CD4-positive, alpha-beta T cell (primary cell): Measurements from ENCODE around the gene HDAC7. TPM values are rescaled to one million over a fixed set of nuclear protein-coding genes. Genes with fewer than 3 reads are reported as not detected.
A peak's percentile ranks its signal among the peaks of the same experiment; 100 is the strongest.

Experiments
- ATAC-seq: fragments of 200-7000 bp; cut with Tn5 transposase; one replicate; pipeline ENCODE4 v1.10.0; 2022; ENCODE audit warnings: mild to moderate bottlenecking; ENCODE audit not compliant: poor library complexity
- CTCF ChIA-PET: fragments of 350-600 bp; sonication (Branson Sonifier 250); formaldehyde crosslinking; loops from one replicate; lab custom pipeline; 2021; ENCODE audit warnings: antibody characterized with exemption, inconsistent platforms; lab: Charles Lee
- POLR2A ChIA-PET: fragments of 350-600 bp; sonication (Branson Sonifier 250); formaldehyde crosslinking; loops from one replicate; lab custom pipeline; 2021; ENCODE audit warnings: antibody characterized with exemption, inconsistent platforms; lab: Charles Lee
- DNase-seq, 14 experiments: peaks; one replicate each; pipeline ENCODE4 v3.0.0-alpha.2; 2013 to 2020; ENCODE audit warnings: mixed read lengths in 2 of 14
- H3K27ac ChIP-seq, 2 donors: one replicate each; pipeline versions ENCODE4 v1.5.1 to v1.7.0; 2013; ENCODE audit warnings: low read length in 2 of 2, low read depth in 1 of 2, mild to moderate bottlenecking in 1 of 2
- H3K27me3 ChIP-seq, 2 experiments: 1 replicate in 1 of 2; 2 replicates in 1 of 2; pipeline versions ENCODE4 v1.6.1 to v1.7.0; 2013; ENCODE audit warnings: low read length in 2 of 2, control low read depth in 1 of 2, mild to moderate bottlenecking in 1 of 2, moderate library complexity in 1 of 2; ENCODE audit not compliant: insufficient read depth in 2 of 2, control insufficient read depth in 1 of 2
- H3K36me3 ChIP-seq: one replicate; pipeline ENCODE4 v1.6.1; 2013; ENCODE audit warnings: low read length, control low read depth; ENCODE audit not compliant: insufficient read depth
- H3K4me1 ChIP-seq: one replicate; pipeline ENCODE4 v1.6.1; 2013; ENCODE audit warnings: low read length, control low read depth; ENCODE audit not compliant: insufficient read depth
- H3K4me3 ChIP-seq: one replicate; pipeline ENCODE4 v1.5.1; 2013; ENCODE audit warnings: mild to moderate bottlenecking, low read length, moderate library complexity
- H3K9me3 ChIP-seq, 2 experiments: 1 replicate in 1 of 2; 2 replicates in 1 of 2; pipeline versions ENCODE4 v1.6.1 to v1.7.0; 2013; ENCODE audit warnings: low read length in 2 of 2, mild to moderate bottlenecking in 2 of 2, control low read depth in 1 of 2, moderate library complexity in 1 of 2; ENCODE audit not compliant: control insufficient read depth in 1 of 2, insufficient read depth in 1 of 2
- H3K27ac Mint-ChIP-seq: one replicate; pipeline ENCODE4 v1.8.0; 2020; ENCODE audit warnings: mixed read lengths
- H3K27me3 Mint-ChIP-seq: one replicate; pipeline ENCODE4 v1.8.0; 2021; ENCODE audit warnings: mixed read lengths
- H3K36me3 Mint-ChIP-seq: one replicate; pipeline ENCODE4 v1.8.0; 2021; ENCODE audit warnings: low read depth, mixed read lengths
- H3K4me1 Mint-ChIP-seq: one replicate; pipeline ENCODE4 v1.8.0; 2021; ENCODE audit warnings: low read depth, mixed read lengths
- H3K4me3 Mint-ChIP-seq: one replicate; pipeline ENCODE4 v1.8.0; 2020; ENCODE audit warnings: mild to moderate bottlenecking, mixed read lengths
- H3K9me3 Mint-ChIP-seq: one replicate; pipeline ENCODE4 v1.8.0; 2020; ENCODE audit warnings: mixed read lengths
- intact Hi-C, 2 experiments: fragments of 100-400 bp; cut with DNase I in 1 of 2; cut with micrococcal nuclease in 1 of 2; formaldehyde crosslinking; loops; one replicate each; pipeline versions ENCODE4 v1.15.1 to v1.9.0; 2023 to 2025; cut with DNase I, micrococcal nuclease
- total RNA-seq, 174 experiments: library from RNA in 2 of 174; stranded (reverse) in 2 of 174; gene quantifications; one replicate each; pipeline ENCODE4 v1.2.3 and lab custom pipeline; 2021 to 2026
- TF ChIP-seq, protein P1 (sequence below): fragments of 200-600 bp; IDR thresholded peaks from one replicate; pipeline ENCODE4 v1.8.0; 2022; ENCODE audit warnings: antibody characterized with exemption, mild to moderate bottlenecking

Gene HDAC7
- total RNA-seq, 2 experiments from 2014 or later: 116 to 122 TPM

DNA sequence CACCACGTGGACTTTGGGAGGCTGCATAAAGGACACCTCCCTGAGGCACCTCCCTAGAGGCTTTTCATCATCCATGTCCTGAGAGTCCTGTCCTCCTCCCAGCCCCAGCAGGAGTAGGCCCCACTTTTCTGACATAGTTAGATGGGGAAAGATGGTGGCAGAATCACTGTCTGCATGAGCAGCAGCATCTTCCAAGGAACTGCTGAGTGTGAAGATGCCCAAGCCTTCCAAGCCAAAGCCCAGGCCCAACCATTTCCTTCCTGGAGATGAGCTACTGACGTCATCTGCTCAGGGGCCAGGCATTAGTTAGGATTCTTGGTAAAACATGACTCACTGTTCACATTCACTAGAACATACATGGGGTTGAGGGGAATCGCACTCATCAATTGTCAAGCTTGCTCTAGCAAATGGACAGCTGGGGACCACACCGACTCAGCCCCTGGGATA lies 47.8 kb upstream of the HDAC7 start:
- CTCF ChIA-PET: no interaction called here
- ATAC-seq: no peak
- DNase-seq: peak in 1 of 14 experiments; percentile 19
- TF ChIP-seq, protein P1, sequence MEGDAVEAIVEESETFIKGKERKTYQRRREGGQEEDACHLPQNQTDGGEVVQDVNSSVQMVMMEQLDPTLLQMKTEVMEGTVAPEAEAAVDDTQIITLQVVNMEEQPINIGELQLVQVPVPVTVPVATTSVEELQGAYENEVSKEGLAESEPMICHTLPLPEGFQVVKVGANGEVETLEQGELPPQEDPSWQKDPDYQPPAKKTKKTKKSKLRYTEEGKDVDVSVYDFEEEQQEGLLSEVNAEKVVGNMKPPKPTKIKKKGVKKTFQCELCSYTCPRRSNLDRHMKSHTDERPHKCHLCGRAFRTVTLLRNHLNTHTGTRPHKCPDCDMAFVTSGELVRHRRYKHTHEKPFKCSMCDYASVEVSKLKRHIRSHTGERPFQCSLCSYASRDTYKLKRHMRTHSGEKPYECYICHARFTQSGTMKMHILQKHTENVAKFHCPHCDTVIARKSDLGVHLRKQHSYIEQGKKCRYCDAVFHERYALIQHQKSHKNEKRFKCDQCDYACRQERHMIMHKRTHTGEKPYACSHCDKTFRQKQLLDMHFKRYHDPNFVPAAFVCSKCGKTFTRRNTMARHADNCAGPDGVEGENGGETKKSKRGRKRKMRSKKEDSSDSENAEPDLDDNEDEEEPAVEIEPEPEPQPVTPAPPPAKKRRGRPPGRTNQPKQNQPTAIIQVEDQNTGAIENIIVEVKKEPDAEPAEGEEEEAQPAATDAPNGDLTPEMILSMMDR: no peak
- POLR2A ChIA-PET: interaction anchor here (1.8 kb wide), 1 partner anchor 38 kb away, joined by 5 read pairs; the partner anchor contains the start of gene VDR
- Histone ChIP-seq H3K27me3 (no peaks in the 10 kb centered on the region), H3K9me3 (no peaks in the 10 kb centered on the region), H3K4me1 (no peaks in the 10 kb centered on the region), H3K4me3 (no peak overlapping the region), H3K36me3 (no peaks in the 10 kb centered on the region), H3K27ac (no peak overlapping the region)
- no peaks in the 10 kb centered on the region for H3K36me3 Mint-ChIP-seq
- no peaks in the 10 kb centered on the region for H3K27me3 Mint-ChIP-seq
- no peak overlapping the region for H3K27ac Mint-ChIP-seq
- intact Hi-C loops: no loop called here
- no peak overlapping the region for H3K4me3 Mint-ChIP-seq
- H3K4me1 Mint-ChIP-seq: no peaks in the 10 kb centered on the region
- H3K9me3 Mint-ChIP-seq: no peaks in the 10 kb centered on the region

DNA sequence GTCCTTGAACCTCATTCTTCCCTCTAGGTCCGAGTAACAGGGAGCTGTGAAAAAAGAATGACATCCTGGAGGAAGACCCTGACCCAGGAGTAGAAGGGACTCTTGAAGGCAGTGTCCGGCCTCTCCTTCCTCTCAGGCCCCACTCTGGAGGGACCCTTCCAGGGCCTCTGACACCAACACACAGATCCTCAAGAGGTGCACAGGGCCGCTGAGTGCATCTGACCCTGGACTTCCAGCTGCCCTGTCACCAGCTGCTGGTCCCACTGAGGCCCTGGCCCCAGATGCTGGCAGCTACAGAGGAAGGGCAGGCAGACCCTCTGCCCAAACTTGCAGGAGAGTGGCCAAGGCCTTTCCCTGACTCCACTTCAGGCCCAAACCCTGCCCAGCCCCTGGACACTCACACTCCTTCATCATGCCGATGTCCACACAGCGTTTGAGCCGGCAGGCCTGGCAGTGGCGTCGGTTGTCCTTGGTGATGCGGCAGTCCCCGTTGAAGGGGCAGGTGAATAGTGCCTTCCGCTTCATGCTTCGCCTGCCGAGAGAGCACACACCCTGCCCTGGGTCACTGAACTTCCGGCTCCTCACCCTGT lies 45.0 kb upstream of the HDAC7 start:
- no peaks in the 10 kb centered on the region for H3K9me3 Mint-ChIP-seq
- H3K27ac ChIP-seq: no peak overlapping the region
- H3K4me3 ChIP-seq: no peak overlapping the region
- POLR2A ChIA-PET: no interaction called here
- no peak overlapping the region for H3K27ac Mint-ChIP-seq
- no peak for ATAC-seq
- H3K36me3 ChIP-seq: no peaks in the 10 kb centered on the region
- intact Hi-C loops: loop anchor here in 1 of 2 experiments (5.0 kb wide), 1 partner anchor 73 kb away; no protein-coding TSS in a partner anchor
- no peaks in the 10 kb centered on the region for H3K4me1 Mint-ChIP-seq
- H3K4me1 ChIP-seq: no peaks in the 10 kb centered on the region
- DNase-seq: no peak
- no peaks in the 10 kb centered on the region for H3K27me3 ChIP-seq
- no peak overlapping the region for H3K4me3 Mint-ChIP-seq
- CTCF ChIA-PET: no interaction called here
- no peaks in the 10 kb centered on the region for H3K36me3 Mint-ChIP-seq
- H3K27me3 Mint-ChIP-seq: no peaks in the 10 kb centered on the region
- TF ChIP-seq, protein P1: no peak
- H3K9me3 ChIP-seq: no peaks in the 10 kb centered on the region

DNA sequence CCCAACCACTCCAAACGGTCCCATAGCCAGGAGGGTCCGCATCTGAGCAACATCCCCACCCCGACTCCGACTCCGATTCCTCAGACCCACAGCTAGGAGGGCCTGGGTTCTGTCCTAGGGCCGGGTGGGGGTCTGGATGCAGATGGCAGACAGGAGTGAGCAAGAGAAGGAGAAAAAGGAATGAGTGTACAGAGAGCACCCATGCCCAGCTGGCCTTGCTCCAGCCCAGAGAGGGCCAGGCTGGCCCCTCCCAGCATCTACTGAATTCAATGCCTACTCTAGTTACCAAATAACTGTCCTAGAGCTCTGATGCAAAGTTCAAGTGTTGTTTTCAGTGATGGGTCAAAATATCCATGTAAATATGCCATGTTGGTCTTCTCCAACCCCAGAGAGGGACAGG lies 44.3 kb upstream of the HDAC7 start:
- Mint-ChIP-seq H3K9me3 (no peaks in the 10 kb centered on the region), H3K4me1 (peaks cover 5% of the 10 kb centered on the region), H3K27me3 (no peaks in the 10 kb centered on the region), H3K4me3 (no peak overlapping the region), H3K36me3 (no peaks in the 10 kb centered on the region), H3K27ac (no peak overlapping the region)
- H3K9me3 ChIP-seq: no peaks in the 10 kb centered on the region
- POLR2A ChIA-PET: no interaction called here
- no peak overlapping the region for H3K4me3 ChIP-seq
- no peak overlapping the region for H3K27ac ChIP-seq
- intact Hi-C loops: loop anchor here in 1 of 2 experiments (5.0 kb wide), 1 partner anchor 73 kb away; no protein-coding TSS in a partner anchor
- CTCF ChIA-PET: no interaction called here
- no peaks in the 10 kb centered on the region for H3K36me3 ChIP-seq
- H3K27me3 ChIP-seq: no peaks in the 10 kb centered on the region
- TF ChIP-seq, protein P1: no peak
- no peak for ATAC-seq
- no peaks in the 10 kb centered on the region for H3K4me1 ChIP-seq
- no peak for DNase-seq
